HepG2 (cell line): ENCODE data around the gene SERP1. TPM values are rescaled to one million over a fixed set of nuclear protein-coding genes. Genes with fewer than 3 reads are reported as not detected.

Experiments used
- ATAC-seq: fragments of 200-7000 bp; cut with Tn5 transposase; 3 replicates; pipeline ENCODE4 v1.9.1; 2020; ENCODE audit warnings: mild to moderate bottlenecking, moderate library complexity
- BruUV-seq: library from RNA; stranded (reverse); fragments of 400-500 nt; replicated peaks from 2 replicates; lab custom pipeline; 2021; lab: Mats Ljungman, UMichigan
- CTCF ChIA-PET: fragments of 300-600 bp; formaldehyde crosslinking; extraction: SDS; loops from one replicate; lab custom pipeline; 2021; ENCODE audit warnings: low total read pairs, inconsistent platforms, low intra/inter-chr PET ratio; lab: Yijun Ruan, JAX
- POLR2A ChIA-PET: fragments of 350-600 bp; sonication (Branson Sonifier 250); formaldehyde crosslinking; loops from one replicate; lab custom pipeline; 2020; ENCODE audit warnings: antibody characterized with exemption, inconsistent platforms; lab: Yijun Ruan, JAX
- DNase-seq: peaks from one replicate; pipeline ENCODE4 v3.0.0-alpha.2; 2015; ENCODE audit warnings: low spot score
- FAIRE-seq: peaks from 3 replicates; lab custom pipeline; 2011; peaks lifted over from hg19 to GRCh38; lab: Jason Lieb, UNC
- H2AFZ ChIP-seq: one replicate; pipeline ENCODE4 v1.6.1; 2011; ENCODE audit warnings: low read length, inconsistent platforms
- H3K27ac ChIP-seq: fragments of 300-600 bp; 3 replicates; pipeline ENCODE4 v1.8.0; 2011; ENCODE audit warnings: mixed run types, mild to moderate bottlenecking, mixed read lengths, low read length, inconsistent platforms; ENCODE audit not compliant: insufficient read depth; ENCODE audit errors: extremely low read length
- H3K27me3 ChIP-seq, 2 experiments: fragments of 200-600 bp in 1 of 2; 2 replicates in 1 of 2; 3 replicates in 1 of 2; pipeline versions ENCODE4 v1.6.0 to v1.8.0; 2011; ENCODE audit warnings: low read length in 2 of 2, mild to moderate bottlenecking in 2 of 2, moderate library complexity in 2 of 2, inconsistent platforms in 1 of 2; ENCODE audit not compliant: insufficient read depth in 2 of 2, control insufficient read depth in 1 of 2
- H3K36me3 ChIP-seq, 2 experiments: fragments of 200-600 bp in 1 of 2; replicated peaks in 1 of 2; 2 replicates in 1 of 2; 3 replicates in 1 of 2; pipeline versions ENCODE4 v1.5.1 to v1.8.0; 2011; ENCODE audit warnings: low read length in 2 of 2, inconsistent platforms in 1 of 2; ENCODE audit not compliant: insufficient read depth in 2 of 2, control insufficient read depth in 1 of 2
- H3K4me1 ChIP-seq: 2 replicates; pipeline ENCODE4 v1.5.1; 2012; ENCODE audit warnings: low read length, inconsistent platforms; ENCODE audit not compliant: insufficient read depth
- H3K4me2 ChIP-seq: 2 replicates; pipeline ENCODE4 v1.6.0; 2011; ENCODE audit warnings: low read depth, low read length, inconsistent platforms
- H3K4me3 ChIP-seq, 3 experiments: fragments of 200-600 bp in 1 of 3; sonication (generic), shearing (Covaris generic) in 1 of 3; replicated peaks in 1 of 3; 2 replicates each; pipeline ENCODE4 v1.5.1; 2011 to 2016; ENCODE audit warnings: low read length in 3 of 3, inconsistent platforms in 2 of 3, low read depth in 2 of 3, mild to moderate bottlenecking in 2 of 3, control low read depth in 1 of 3, mixed read lengths in 1 of 3; ENCODE audit not compliant: insufficient read depth in 1 of 3
- H3K79me2 ChIP-seq: one replicate; pipeline ENCODE4 v1.6.1; 2011; ENCODE audit warnings: low read length, inconsistent platforms; ENCODE audit not compliant: insufficient read depth
- H3K9ac ChIP-seq: 2 replicates; pipeline ENCODE4 v1.6.0; 2011; ENCODE audit warnings: mild to moderate bottlenecking, low read depth, low read length, inconsistent platforms; ENCODE audit not compliant: insufficient read depth
- H3K9me3 ChIP-seq: 2 replicates; pipeline ENCODE4 v1.5.1; 2012; ENCODE audit warnings: mild to moderate bottlenecking, low read length
- H4K20me1 ChIP-seq: 2 replicates; pipeline ENCODE4 v1.6.0; 2011; ENCODE audit warnings: inconsistent platforms, mild to moderate bottlenecking, low read length, moderate library complexity; ENCODE audit not compliant: insufficient read depth
- ADNP ChIP-seq: sonication (generic); formaldehyde crosslinking; IDR thresholded peaks from 2 replicates; pipeline ENCODE4 v1.4.0; 2020; ENCODE audit warnings: missing genetic modification reagents
- BRCA1 ChIP-seq: sonication (generic); formaldehyde crosslinking; IDR thresholded peaks from 2 replicates; pipeline ENCODE4 v1.4.0; 2020; ENCODE audit warnings: missing genetic modification reagents
- CTCF ChIP-seq: sonication (generic); formaldehyde crosslinking; IDR thresholded peaks from 2 replicates; pipeline ENCODE4 v1.5.0; 2020; ENCODE audit warnings: mild to moderate bottlenecking, missing genetic modification reagents, moderate library complexity
- ERF ChIP-seq: IDR thresholded peaks from 2 replicates; pipeline ENCODE4 v1.6.1; 2018; ENCODE audit warnings: missing biosample characterization, missing genetic modification reagents
- FOXC1 ChIP-seq: sonication (generic); formaldehyde crosslinking; IDR thresholded peaks from 2 replicates; pipeline ENCODE4 v1.8.0; 2022; ENCODE audit warnings: mild to moderate bottlenecking, missing genetic modification reagents, borderline replicate concordance
- KAT8 ChIP-seq: IDR thresholded peaks from 2 replicates; pipeline ENCODE4 v1.6.1; 2016; ENCODE audit warnings: missing genetic modification reagents, missing compliant biosample characterization
- MED1 ChIP-seq: sonication (generic); formaldehyde crosslinking; IDR thresholded peaks from 2 replicates; pipeline ENCODE4 v1.4.0; 2020; ENCODE audit warnings: missing genetic modification reagents
- POGZ ChIP-seq: sonication (generic); formaldehyde crosslinking; IDR thresholded peaks from 2 replicates; pipeline ENCODE4 v1.4.0; 2020; ENCODE audit warnings: mild to moderate bottlenecking, missing genetic modification reagents
- SALL1 ChIP-seq: sonication (generic); formaldehyde crosslinking; IDR thresholded peaks from 2 replicates; pipeline ENCODE4 v1.8.0; 2022; ENCODE audit warnings: mild to moderate bottlenecking, missing genetic modification reagents
- SUZ12 ChIP-seq: fragments of 150-350 bp; IDR thresholded peaks from 2 replicates; pipeline ENCODE4 v1.6.1; 2014; ENCODE audit warnings: low read depth, low read length
- YY1 ChIP-seq: IDR thresholded peaks from 2 replicates; pipeline ENCODE4 v1.6.1; 2011; ENCODE audit warnings: low read length, low read depth, moderate library complexity, mild to moderate bottlenecking; ENCODE audit not compliant: insufficient read depth, insufficient replicate concordance
- ZNF235 ChIP-seq: sonication (generic); formaldehyde crosslinking; IDR thresholded peaks from 2 replicates; pipeline ENCODE4 v1.8.1; 2023; ENCODE audit warnings: mild to moderate bottlenecking, missing genetic modification reagents, borderline replicate concordance
- ZNF24 ChIP-seq: fragments of 450-650 bp; IDR thresholded peaks from 2 replicates; pipeline ENCODE4 v1.6.1; 2017; ENCODE audit warnings: antibody characterized with exemption, mild to moderate bottlenecking
- ZNF329 ChIP-seq: sonication (generic); formaldehyde crosslinking; IDR thresholded peaks from 2 replicates; pipeline ENCODE4 v1.9.0; 2021; ENCODE audit warnings: low read depth, mild to moderate bottlenecking, missing genetic modification reagents
- ZNF615 ChIP-seq: sonication (generic); formaldehyde crosslinking; IDR thresholded peaks from 2 replicates; pipeline ENCODE4 v1.5.0; 2020; ENCODE audit warnings: mild to moderate bottlenecking, missing genetic modification reagents, borderline replicate concordance
- ZNF691 ChIP-seq: sonication (generic); formaldehyde crosslinking; IDR thresholded peaks from 2 replicates; pipeline ENCODE4 v1.4.0; 2020; ENCODE audit warnings: missing genetic modification reagents, low read depth, mild to moderate bottlenecking, borderline replicate concordance
- ZNF777 ChIP-seq: sonication (generic); formaldehyde crosslinking; IDR thresholded peaks from 2 replicates; pipeline ENCODE4 v1.4.0; 2020; ENCODE audit warnings: missing genetic modification reagents
- ZNF891 ChIP-seq: sonication (generic); formaldehyde crosslinking; IDR thresholded peaks from 2 replicates; pipeline ENCODE4 v1.5.0; 2020; ENCODE audit warnings: mild to moderate bottlenecking, missing genetic modification reagents
- WGBS: methylation state at CpG from one replicate; pipeline ENCODE4 v1.1.6; 2017; ENCODE audit warnings: low lambda C conversion rate; 5-methylcytosine and 5-hydroxymethylcytosine counted together
- in situ Hi-C: cut with HindIII; loops from 2 replicates; pipeline ENCODE4 v1.10.0; 2017; ENCODE audit warnings: low pct_unique_long_range_greater_than_20kb; ENCODE audit not compliant: extremely low pct_ligation_motif_present
- intact Hi-C: fragments of 100-400 bp; cut with micrococcal nuclease; formaldehyde crosslinking; loops from one replicate; pipeline ENCODE4 v1.10.0; 2022; ENCODE audit not compliant: unreplicated experiment
- polyA plus RNA-seq, 8 experiments: library from polyadenylated mRNA; depleted of rRNA in 3 of 8; stranded (reverse) in 7 of 8; unstranded in 1 of 8; fragments of >200 nt; fragmentation: Illumina TruSeq in 4 of 8; extraction: Trizol in 4 of 8; gene quantifications; 2 replicates each; pipeline versions ENCODE4 v1.2.1 to v1.2.3, GENCODE V29; 2011 to 2016; ENCODE audit warnings: low read depth in 4 of 8, missing spikeins in 1 of 8, mixed read lengths in 1 of 8; ENCODE audit not compliant: insufficient read depth in 1 of 8
- total RNA-seq, 5 experiments: library from RNA; depleted of rRNA; stranded (reverse); fragments of >200 nt; fragmentation: Illumina TruSeq; extraction: Trizol; gene quantifications; 2 replicates each; pipeline ENCODE4 v1.2.3, GENCODE V29; 2016; ENCODE audit warnings: low read depth in 1 of 5
- TF ChIP-seq, protein P1 (sequence below): sonication (generic); formaldehyde crosslinking; IDR thresholded peaks from 2 replicates; pipeline ENCODE4 v1.8.1; 2023; ENCODE audit warnings: mild to moderate bottlenecking, missing genetic modification reagents, borderline replicate concordance

SERP1 gene
- total and polyA plus RNA-seq, 2 of the 13 experiments (the other 11 are each of a cell fraction or from before 2014, with no cell fraction given), result 61.2 to 95.0 TPM

DNA sequence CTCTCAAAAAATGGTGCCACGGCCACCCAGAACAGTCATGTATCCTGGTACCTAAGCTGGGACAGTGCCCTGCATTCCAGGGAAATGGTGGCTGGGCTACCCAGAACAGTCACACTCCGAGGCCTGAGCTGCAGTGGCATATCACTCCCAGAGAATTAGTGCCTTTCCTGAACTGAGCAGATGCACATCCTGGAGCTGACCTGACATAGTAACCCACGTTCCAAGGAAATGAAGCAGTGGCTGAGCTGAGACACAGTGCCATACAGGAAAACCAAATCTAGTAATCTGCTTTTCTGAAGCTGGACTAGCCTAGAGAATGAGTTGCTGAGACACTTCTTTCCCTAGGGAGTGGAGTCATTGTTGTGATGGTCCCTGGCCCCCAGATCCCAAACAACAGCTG lies 41.8 kb downstream of the SERP1 start:
- 0% methylated on average over 2 of the region's 3 CpGs for WGBS
- Histone ChIP-seq H3K4me2 (no peak overlapping the region), H3K9ac (no peak overlapping the region), H4K20me1 (no peaks in the 10 kb centered on the region), H3K27me3 (no peaks in the 10 kb centered on the region; a peak in 1 of 5 replicates), H3K9me3 (peaks cover 12% of the 10 kb centered on the region), H3K79me2 (no peaks in the 10 kb centered on the region), H3K36me3 (no peaks in the 10 kb centered on the region), H2AFZ (no peak overlapping the region), H3K4me1 (no peaks in the 10 kb centered on the region), H3K27ac (no peak overlapping the region), H3K4me3 (no peak overlapping the region)
- BruUV-seq, result no TSS peak
- ChIA-PET CTCF (interaction anchor here (1.2 kb wide), 1 partner anchor 218 kb away, joined by 3 read pairs; no protein-coding TSS in a partner anchor), POLR2A (no interaction called here)
- in situ Hi-C loops (no loop called here), intact Hi-C loops (no loop called here)
- DNase-seq (no peak), ATAC-seq (no peak; the same call in 2 of the 3 replicates), FAIRE-seq (no peak)
- TF ChIP-seq BRCA1 (CRISPR knock-in tag), result no peak
- no peak for TF ChIP-seq SUZ12
- TF ChIP-seq, protein P1, sequence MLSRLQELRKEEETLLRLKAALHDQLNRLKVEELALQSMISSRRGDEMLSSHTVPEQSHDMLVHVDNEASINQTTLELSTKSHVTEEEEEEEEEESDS (CRISPR knock-in tag), result no peak
- TF ChIP-seq ZNF691 (CRISPR knock-in tag), result no peak
- no peak for TF ChIP-seq ERF (CRISPR knock-in tag)
- TF ChIP-seq ZNF891 (CRISPR knock-in tag), result no peak
- no peak for TF ChIP-seq MED1
- TF ChIP-seq ZNF777 (CRISPR knock-in tag), result no peak
- TF ChIP-seq SALL1, result no peak
- no peak for TF ChIP-seq ZNF24
- TF ChIP-seq POGZ (CRISPR knock-in tag), result no peak
- TF ChIP-seq YY1, result no peak
- no peak for TF ChIP-seq ADNP (CRISPR knock-in tag)
- no peak for TF ChIP-seq ZNF235 (CRISPR knock-in tag)
- TF ChIP-seq ZNF329 (CRISPR knock-in tag), result no peak
- no peak for TF ChIP-seq FOXC1 (CRISPR knock-in tag)
- no peak for TF ChIP-seq KAT8 (CRISPR knock-in tag)
- TF ChIP-seq CTCF (CRISPR knock-in tag), result no peak
- TF ChIP-seq ZNF615 (CRISPR knock-in tag), result no peak
